GM12878 (cell line): ENCODE results near the gene GSTT4.

Experiments used
- BCL11A ChIP-seq: IDR thresholded peaks from 2 replicates; pipeline ENCODE4 v1.6.1; 2011; ENCODE audit warnings: low read depth, low read length
- EGR1 ChIP-seq, 2 experiments: IDR thresholded peaks; 1 replicate in 1 of 2; 2 replicates in 1 of 2; pipeline ENCODE4 v1.6.1; 2011 to 2012; ENCODE audit warnings: low read depth in 2 of 2, low read length in 2 of 2, borderline replicate concordance in 1 of 2, mild to moderate bottlenecking in 1 of 2, moderate library complexity in 1 of 2
- EZH2 ChIP-seq: IDR thresholded peaks from 2 replicates; pipeline ENCODE4 v1.6.1; 2012; ENCODE audit warnings: low read depth, mild to moderate bottlenecking, control low read depth, inconsistent platforms, low read length, borderline replicate concordance; ENCODE audit not compliant: control insufficient read depth
- FOS ChIP-seq: IDR thresholded peaks from 3 replicates; pipeline ENCODE4 v1.6.1; 2011; ENCODE audit warnings: borderline replicate concordance; ENCODE audit not compliant: insufficient read length; ENCODE audit errors: extremely low read depth
- NFIC ChIP-seq: IDR thresholded peaks from 2 replicates; pipeline ENCODE4 v1.6.1; 2012; ENCODE audit warnings: low read depth, mild to moderate bottlenecking, inconsistent platforms, low read length, moderate library complexity
- POLR2A ChIP-seq: IDR thresholded peaks from 2 replicates; pipeline ENCODE4 v1.6.1; 2011; ENCODE audit warnings: low read depth, mild to moderate bottlenecking, low read length
- TCF12 ChIP-seq: IDR thresholded peaks from 2 replicates; pipeline ENCODE4 v1.6.1; 2011; ENCODE audit warnings: low read depth, mild to moderate bottlenecking, low read length
- TF ChIP-seq, protein P1 (sequence below), 3 experiments: IDR thresholded peaks in 2 of 3; conservative IDR thresholded peaks in 1 of 3; 2 replicates each; pipeline ENCODE4 v1.5.1; 2011; ENCODE audit warnings: low read depth in 3 of 3, low read length in 3 of 3, mild to moderate bottlenecking in 3 of 3, control low read depth in 2 of 3, moderate library complexity in 2 of 3, inconsistent platforms in 1 of 3, mixed read lengths in 1 of 3; ENCODE audit not compliant: control insufficient read depth in 2 of 3, insufficient read depth in 1 of 3; ENCODE audit errors: extremely low read depth in 1 of 3
- TF ChIP-seq, protein P2 (sequence below): fragments of 450-650 bp; formaldehyde crosslinking; IDR thresholded peaks from 2 replicates; pipeline ENCODE4 v1.5.0; 2022; ENCODE audit warnings: mild to moderate bottlenecking, missing genetic modification characterization
- TF ChIP-seq, protein P3 (sequence below): IDR thresholded peaks from 2 replicates; pipeline ENCODE4 v1.6.1; 2011; ENCODE audit warnings: low read depth, mild to moderate bottlenecking, low read length, moderate library complexity, borderline replicate concordance; ENCODE audit errors: extremely low read depth
- TF ChIP-seq, protein P4 (sequence below): fragments of 450-650 bp; IDR thresholded peaks from 2 replicates; pipeline ENCODE4 v1.6.1; 2017; ENCODE audit warnings: mild to moderate bottlenecking, low read depth, inconsistent platforms; ENCODE audit not compliant: poor library complexity, severe bottlenecking

GRCh38 chr22:24040946-24041345 lies 35.7 kb upstream of the GSTT4 start:
- TF ChIP-seq POLR2A (no peak), EGR1 (IDR thresholded peaks at IDR 0.05; ENCODE audit: borderline replicate concordance in 1 of 2, low read depth in 2 of 2, low read length in 2 of 2) (no peak), FOS (no peak), NFIC (no peak), EZH2 (no peak), TCF12 (no peak), BCL11A (no peak)
- TF ChIP-seq, protein P1, sequence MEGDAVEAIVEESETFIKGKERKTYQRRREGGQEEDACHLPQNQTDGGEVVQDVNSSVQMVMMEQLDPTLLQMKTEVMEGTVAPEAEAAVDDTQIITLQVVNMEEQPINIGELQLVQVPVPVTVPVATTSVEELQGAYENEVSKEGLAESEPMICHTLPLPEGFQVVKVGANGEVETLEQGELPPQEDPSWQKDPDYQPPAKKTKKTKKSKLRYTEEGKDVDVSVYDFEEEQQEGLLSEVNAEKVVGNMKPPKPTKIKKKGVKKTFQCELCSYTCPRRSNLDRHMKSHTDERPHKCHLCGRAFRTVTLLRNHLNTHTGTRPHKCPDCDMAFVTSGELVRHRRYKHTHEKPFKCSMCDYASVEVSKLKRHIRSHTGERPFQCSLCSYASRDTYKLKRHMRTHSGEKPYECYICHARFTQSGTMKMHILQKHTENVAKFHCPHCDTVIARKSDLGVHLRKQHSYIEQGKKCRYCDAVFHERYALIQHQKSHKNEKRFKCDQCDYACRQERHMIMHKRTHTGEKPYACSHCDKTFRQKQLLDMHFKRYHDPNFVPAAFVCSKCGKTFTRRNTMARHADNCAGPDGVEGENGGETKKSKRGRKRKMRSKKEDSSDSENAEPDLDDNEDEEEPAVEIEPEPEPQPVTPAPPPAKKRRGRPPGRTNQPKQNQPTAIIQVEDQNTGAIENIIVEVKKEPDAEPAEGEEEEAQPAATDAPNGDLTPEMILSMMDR (IDR thresholded peaks at IDR 0.05 in 2 of 3, conservative IDR thresholded peaks at IDR 0.05 in 1 of 3; ENCODE audit: control insufficient read depth in 2 of 3, extremely low read depth in 1 of 3, insufficient read depth in 1 of 3, low read depth in 3 of 3, low read length in 3 of 3) = no peak
- TF ChIP-seq, protein P2, sequence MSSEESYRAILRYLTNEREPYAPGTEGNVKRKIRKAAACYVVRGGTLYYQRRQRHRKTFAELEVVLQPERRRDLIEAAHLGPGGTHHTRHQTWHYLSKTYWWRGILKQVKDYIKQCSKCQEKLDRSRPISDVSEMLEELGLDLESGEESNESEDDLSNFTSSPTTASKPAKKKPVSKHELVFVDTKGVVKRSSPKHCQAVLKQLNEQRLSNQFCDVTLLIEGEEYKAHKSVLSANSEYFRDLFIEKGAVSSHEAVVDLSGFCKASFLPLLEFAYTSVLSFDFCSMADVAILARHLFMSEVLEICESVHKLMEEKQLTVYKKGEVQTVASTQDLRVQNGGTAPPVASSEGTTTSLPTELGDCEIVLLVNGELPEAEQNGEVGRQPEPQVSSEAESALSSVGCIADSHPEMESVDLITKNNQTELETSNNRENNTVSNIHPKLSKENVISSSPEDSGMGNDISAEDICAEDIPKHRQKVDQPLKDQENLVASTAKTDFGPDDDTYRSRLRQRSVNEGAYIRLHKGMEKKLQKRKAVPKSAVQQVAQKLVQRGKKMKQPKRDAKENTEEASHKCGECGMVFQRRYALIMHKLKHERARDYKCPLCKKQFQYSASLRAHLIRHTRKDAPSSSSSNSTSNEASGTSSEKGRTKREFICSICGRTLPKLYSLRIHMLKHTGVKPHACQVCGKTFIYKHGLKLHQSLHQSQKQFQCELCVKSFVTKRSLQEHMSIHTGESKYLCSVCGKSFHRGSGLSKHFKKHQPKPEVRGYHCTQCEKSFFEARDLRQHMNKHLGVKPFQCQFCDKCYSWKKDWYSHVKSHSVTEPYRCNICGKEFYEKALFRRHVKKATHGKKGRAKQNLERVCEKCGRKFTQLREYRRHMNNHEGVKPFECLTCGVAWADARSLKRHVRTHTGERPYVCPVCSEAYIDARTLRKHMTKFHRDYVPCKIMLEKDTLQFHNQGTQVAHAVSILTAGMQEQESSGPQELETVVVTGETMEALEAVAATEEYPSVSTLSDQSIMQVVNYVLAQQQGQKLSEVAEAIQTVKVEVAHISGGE (CRISPR knock-in tag) = no peak
- TF ChIP-seq, protein P3, sequence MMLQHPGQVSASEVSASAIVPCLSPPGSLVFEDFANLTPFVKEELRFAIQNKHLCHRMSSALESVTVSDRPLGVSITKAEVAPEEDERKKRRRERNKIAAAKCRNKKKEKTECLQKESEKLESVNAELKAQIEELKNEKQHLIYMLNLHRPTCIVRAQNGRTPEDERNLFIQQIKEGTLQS = no peak
- TF ChIP-seq, protein P4, sequence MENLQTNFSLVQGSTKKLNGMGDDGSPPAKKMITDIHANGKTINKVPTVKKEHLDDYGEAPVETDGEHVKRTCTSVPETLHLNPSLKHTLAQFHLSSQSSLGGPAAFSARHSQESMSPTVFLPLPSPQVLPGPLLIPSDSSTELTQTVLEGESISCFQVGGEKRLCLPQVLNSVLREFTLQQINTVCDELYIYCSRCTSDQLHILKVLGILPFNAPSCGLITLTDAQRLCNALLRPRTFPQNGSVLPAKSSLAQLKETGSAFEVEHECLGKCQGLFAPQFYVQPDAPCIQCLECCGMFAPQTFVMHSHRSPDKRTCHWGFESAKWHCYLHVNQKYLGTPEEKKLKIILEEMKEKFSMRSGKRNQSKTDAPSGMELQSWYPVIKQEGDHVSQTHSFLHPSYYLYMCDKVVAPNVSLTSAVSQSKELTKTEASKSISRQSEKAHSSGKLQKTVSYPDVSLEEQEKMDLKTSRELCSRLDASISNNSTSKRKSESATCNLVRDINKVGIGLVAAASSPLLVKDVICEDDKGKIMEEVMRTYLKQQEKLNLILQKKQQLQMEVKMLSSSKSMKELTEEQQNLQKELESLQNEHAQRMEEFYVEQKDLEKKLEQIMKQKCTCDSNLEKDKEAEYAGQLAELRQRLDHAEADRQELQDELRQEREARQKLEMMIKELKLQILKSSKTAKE = no peak
